GM13976 (cell line): ENCODE data around the gene PTPN3.

Experiments used
- DNase-seq: peaks from one replicate; pipeline ENCODE4 v3.0.0; 2012; ENCODE audit warnings: low spot score
- CTCF ChIP-seq: IDR thresholded peaks from 2 replicates; pipeline ENCODE4 v1.5.1; 2012; ENCODE audit warnings: borderline replicate concordance, mild to moderate bottlenecking; ENCODE audit not compliant: insufficient read depth; ENCODE audit errors: extremely low read depth, missing control alignments, control extremely low read depth
- in situ Hi-C: fragments of 300-500 bp; cut with MboI; formaldehyde crosslinking; loops from one replicate; pipeline ENCODE4 v1.12.0; 2022; ENCODE audit warnings: low sequenced_read_pairs, mixed read lengths, inconsistent platforms; ENCODE audit not compliant: unreplicated experiment

The PTPN3 gene

GRCh38 chr9:109430231-109430630 lies 67.9 kb downstream of the PTPN3 start:
- in situ Hi-C loops: no loop called here
- TF ChIP-seq CTCF: no peak
- DNase-seq: no peak

DNA sequence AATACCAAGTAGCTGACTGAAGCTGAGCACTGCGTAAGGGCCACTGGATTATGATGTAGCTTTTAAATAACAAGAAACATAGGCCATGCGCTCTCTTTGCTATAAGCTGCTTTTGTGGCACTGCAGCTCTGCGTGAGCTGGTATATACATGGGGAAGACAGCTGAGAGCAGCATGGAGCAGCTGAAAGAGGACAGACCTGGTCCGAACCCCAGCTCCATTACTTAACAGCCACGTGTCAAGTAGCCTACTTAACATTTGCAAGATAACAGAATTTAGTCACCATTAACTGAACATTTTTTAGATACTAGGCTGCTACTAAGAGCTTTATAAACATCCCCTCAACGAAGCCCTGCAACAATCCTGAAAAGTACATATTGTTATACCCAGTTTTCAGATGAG lies 69.3 kb downstream of the PTPN3 start:
- no peak for TF ChIP-seq CTCF
- in situ Hi-C loops: no loop called here
- no peak for DNase-seq

- no peak for TF ChIP-seq CTCF
- in situ Hi-C loops: no loop called here
- no peak for DNase-seq
These were observed 70.2 kb downstream of the PTPN3 start for GRCh38 chr9:109427886-109428285.

DNA sequence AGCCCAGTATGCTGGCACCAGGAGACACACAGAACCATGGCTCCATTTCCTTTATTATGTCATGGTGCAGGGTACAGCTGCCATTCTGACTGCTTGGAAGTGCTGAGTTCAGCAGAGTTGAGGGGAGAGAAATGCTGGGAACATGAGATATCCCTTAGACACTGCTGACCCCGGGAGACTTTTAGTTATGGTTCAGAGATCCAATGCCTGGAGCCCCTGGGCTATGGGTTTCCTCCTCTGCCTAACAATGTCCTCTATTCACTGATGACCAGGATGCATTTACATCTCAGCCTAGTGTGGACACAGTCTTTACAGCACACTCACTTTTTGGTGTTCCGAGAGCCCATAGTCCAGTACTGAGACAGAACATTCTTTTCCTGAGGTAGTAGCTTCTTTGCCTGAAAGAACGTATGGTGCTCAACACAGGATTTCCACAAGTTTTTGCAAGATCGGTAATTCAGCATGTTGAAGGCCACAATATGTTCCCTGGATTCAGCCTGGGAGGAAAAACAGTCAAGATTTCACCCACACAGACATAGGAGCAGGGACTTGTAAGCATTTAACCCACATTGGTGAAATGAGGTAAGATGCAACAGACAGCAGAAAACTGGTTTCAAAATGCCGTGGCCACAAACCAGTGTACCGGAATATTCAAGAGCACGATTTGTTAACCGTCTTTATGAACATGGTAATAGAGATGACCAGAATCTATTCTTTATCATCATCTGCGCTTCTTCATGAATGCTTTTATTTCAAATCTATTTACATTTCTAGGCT lies 71.3 kb downstream of the PTPN3 start:
- no peak for TF ChIP-seq CTCF
- in situ Hi-C loops: no loop called here
- no peak for DNase-seq

DNA sequence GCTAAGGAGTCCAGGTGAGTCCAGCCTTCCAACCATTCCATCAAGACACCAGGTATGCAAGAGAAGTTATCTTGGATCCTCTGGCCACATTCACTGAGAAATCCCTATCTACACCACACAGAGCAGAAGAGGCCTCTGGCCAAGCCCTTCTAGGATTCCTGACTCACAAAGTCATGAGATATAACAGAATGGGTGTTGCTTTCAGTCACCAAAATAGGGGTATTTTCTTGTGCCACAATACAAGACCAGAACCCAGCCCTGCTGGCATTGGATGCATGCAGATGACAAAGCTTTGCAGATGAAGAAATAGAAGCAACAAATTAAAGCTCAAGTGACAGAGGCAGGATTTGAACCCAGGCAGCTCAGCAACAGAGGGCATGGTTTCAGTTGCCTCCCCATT lies 73.5 kb downstream of the PTPN3 start:
- TF ChIP-seq CTCF: no peak
- no peak for DNase-seq
- in situ Hi-C loops: no loop called here

DNA sequence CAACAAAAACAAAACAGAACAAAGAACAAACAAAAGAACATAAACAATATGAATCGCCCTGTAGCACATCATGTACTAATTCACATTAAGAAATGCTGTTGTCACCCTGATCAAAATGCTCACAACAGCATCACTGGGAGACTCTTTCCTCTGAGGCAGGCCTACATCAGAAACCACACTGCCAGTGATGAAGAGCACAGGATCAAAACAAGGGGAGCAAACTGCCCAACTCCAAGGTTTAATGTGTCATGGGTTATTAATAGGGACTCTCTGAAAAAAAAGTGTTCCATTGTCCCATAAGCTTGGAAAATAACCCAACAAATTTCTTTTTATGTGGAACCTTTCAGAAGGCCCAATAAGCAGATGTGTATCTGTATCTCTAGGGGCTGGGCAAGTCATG lies 74.2 kb downstream of the PTPN3 start:
- no peak for TF ChIP-seq CTCF
- DNase-seq: no peak
- in situ Hi-C loops: no loop called here
